Hematopoietic multipotent progenitor cell treated with erythropoietin and hydrocortisone succinate and interleukin-3 and kit ligand, for 17 days (in vitro differentiated cells): ENCODE data around the gene ASB13.

ENCODE experiments used
- DNase-seq: peaks from one replicate; pipeline ENCODE4 v3.0.0-alpha.2; 2015; ENCODE audit warnings: low spot score

Gene ASB13

DNA sequence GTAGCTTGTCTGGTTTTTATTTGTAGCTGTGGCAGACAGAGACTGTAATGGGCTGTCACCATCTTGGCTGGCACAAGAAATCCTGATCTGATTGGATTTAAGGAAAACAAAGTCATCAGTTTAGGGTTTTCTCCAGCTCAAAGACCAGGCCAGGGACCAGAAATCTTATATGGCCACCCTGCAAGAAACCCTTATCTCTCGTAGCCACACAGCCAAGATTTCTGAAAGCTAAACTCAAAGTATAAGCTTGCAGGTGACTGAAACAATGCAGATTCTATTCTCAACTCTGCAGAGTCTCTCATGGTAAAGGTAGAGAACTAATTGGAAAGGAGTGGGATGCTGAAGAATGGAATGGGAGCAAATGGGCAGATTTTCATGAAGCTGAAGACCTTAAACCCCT is 3.2 kb upstream of the ASB13 start:
- DNase-seq: no peak

DNA sequence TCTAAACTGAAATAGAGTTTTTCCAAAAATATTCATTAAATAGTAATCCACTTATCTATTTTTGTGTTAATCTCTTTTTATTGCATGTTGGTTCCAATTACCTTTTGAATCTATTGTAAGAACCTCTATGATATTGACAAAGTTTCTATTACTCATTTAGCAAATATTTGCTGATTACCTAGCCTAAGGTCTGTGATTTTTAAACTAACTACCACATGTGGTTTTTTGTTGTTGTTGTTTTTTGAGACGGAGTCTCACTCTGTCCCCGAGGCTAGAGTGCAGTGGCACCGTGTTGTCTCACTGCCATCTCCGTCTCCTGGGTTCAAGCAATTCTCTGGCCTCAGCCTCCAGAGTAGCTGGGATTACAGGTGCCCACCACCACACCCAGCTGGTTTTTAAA is 2.0 kb upstream of the ASB13 start:
- DNase-seq: no peak

DNA sequence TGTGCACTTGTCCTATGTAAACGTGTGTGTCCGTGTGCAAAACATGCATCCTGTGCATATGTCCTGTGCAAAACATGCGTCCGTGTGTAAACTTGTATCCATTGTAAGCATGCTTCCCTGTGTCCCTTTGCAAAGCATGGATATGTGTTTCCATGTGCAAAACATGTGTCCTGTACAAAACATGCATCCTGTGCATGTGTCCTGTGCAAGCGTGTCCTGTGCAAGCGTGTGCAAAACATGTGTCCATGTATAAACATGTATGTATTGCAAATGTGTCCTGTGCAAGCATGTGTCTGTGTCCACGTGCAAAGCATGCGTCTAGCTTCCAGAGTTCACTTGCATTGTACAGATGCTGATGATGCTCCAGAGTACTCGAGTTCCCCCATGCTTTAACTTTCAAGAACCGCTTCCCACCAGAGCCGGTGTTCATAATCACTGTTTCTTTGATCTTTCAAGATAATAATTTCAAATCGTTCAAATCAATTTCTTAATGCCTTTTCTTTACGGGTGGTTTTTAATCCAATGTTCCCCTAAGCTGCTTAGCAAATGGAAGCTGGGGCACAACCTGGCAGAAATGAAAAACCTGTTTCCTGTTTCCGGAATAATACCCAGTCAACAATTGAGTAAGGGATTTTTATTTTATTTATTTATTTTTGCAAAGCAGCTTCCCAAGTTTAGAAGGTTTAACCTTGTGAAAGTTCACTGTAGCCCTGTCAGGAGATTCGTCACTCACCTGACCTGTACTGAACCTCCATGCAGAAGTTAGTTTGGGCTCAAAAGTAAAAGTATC is 641 bp upstream of the ASB13 start:
- DNase-seq: no peak

DNA sequence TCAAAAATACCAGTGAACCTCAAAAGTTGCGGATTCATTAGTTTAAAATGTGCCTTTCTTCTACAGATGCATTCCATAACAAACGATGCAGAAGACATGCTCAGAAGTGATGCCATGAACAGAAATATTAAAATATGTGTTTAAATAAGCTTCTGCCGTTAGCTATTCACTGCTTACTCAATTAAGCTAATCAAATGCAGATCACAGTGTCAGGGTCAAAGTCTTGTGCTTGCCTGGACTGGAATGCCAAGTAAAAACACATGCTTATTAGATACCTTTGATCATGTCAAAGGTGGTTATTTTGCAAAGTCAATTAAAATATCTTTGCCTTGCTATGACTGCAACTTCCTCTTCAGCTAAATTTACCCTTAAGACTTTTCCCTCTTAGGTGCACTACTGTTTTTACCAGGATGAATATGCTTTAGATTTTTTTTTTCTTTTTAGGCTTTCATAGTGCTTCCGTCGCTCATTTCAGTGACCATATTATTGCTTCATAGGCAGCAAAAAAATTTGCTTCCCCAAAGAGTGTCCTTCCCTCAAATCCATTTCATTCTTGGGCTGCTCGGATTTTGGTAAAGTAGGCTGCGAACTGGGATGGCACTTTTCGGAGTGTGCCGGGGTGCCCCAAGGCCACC is 905 bp downstream of the ASB13 start:
- no peak for DNase-seq

DNA sequence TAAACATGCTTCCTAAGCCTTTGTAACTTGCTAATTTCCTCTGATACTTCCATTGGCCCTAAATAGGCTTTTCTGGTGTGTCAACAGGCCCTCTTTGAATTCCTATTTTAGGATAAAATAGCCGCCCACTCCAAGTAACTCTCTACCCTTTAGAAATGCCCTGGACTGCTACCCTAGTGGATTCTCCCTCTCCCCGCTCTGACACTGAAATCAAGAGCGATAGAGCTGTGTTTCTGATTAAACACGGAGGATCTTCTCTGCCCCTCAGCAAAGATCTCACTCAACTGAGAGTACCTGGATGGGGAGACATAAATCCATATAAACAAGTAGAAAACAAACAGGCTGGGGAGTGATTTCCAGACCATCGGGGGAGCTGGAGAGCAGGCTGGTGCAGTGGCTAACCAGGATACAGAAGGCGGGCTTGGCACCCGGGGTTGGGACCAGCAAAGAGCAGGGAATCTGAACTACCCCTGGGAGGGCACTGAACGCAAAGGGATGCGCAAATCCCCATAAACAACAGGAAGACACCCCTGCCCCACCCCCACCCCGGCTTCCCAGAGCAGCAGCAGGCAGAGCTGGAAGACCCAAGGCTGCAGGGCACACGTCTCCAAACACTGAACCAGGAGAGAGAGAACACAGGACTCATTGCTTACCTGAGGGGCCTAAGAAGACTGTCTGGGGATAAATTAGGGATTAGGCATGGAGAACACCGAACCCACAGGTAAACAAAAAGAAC is 2.5 kb downstream of the ASB13 start:
- no peak for DNase-seq

DNA sequence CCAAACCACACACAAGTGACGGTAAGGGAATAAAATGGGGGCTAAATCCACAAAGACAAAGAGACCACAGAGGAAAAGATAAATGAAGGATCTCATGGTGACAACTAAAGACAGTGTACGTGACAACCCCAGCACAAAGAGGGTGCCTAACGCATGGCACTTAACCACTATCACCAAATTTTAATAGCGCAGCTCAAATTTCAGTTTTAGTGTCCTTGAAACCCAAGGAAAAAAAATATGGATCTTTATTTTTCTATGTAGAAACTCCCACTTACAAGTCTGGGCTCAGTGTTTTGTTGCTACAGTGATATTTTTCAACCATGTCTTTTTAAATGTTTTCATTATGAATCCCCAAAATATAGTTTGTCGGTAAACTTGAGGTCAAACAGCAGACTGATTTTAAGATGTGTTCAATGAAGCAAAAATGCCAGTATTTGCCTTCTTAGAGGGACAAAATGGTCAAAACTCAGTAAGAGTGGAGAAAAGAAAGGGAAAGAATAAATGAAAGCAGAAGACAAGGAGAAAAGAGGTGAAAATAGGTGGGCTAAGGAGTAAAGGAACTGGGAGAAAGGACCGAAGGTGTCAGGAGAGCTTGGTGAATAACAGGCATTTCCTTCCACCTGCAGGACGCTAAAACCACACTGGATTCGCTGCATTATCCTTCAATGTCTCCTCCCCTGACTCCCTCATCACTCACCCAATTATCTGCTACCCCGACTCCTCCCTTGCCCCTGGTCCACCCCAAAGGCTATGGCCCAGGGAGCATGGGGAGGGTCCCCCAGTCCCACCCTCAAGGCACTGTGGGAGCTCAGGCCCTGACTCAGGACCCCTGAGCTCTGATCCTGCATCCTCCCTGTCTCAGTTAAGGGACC is 3.5 kb downstream of the ASB13 start:
- no peak for DNase-seq

DNA sequence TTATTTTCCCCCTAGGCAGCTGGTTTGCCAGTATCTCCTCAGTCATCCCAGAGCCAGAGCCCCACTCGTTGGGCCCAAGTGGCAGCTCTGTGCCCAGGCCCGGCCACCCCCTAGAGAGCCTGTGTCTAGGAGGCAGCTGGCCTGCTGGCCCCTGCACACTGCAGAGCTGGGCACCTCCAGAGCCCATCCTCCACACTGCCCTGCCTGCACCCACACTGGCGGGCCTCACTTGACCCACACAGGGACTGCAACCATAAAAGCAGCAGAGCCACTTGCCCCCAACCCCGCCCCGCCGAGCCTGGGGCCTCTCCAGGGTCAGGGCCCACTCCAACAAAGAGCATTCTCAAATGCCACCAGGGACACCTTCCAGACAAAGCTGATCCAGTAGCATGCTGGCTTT is 5.4 kb downstream of the ASB13 start:
- no peak for DNase-seq

DNA sequence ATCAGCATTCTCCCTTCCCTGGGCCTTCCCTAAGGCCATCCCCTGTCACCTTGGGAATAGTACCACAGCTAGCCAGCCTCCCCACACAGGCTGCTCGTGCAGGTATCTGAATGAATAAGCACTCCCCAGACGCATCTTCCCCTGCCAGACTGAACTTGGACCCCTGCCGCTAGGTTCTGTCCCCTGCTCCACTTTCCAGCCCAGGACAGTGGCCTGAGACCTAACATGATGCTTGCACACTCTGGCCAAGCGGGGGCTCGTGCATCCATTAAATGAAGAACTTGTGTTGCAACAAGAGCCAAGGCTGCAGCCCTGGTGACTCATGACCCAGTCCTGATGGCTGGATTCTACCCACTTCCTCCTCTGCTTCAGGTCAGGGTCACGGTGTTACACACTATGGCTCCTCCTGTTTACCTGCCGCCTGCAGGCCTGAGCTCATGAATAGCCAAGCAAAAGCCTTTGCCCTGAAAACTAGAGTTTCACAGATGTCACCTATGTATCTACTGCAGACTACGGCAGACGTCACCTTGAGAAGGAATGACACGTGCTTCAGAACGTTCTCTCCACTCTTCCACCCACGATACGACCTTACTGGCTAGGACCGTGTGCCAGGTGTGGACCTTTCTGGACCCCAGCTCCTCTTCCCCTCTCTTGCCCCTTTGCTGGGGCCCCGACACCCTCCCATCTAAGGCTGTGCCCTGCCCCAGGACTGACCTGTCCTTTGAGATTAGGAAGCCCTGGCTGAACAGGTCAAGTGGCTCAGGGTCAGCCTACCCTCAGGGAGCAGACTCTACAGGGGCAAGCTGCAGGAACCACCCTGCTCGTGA is 6.5 kb downstream of the ASB13 start:
- DNase-seq: no peak

DNA sequence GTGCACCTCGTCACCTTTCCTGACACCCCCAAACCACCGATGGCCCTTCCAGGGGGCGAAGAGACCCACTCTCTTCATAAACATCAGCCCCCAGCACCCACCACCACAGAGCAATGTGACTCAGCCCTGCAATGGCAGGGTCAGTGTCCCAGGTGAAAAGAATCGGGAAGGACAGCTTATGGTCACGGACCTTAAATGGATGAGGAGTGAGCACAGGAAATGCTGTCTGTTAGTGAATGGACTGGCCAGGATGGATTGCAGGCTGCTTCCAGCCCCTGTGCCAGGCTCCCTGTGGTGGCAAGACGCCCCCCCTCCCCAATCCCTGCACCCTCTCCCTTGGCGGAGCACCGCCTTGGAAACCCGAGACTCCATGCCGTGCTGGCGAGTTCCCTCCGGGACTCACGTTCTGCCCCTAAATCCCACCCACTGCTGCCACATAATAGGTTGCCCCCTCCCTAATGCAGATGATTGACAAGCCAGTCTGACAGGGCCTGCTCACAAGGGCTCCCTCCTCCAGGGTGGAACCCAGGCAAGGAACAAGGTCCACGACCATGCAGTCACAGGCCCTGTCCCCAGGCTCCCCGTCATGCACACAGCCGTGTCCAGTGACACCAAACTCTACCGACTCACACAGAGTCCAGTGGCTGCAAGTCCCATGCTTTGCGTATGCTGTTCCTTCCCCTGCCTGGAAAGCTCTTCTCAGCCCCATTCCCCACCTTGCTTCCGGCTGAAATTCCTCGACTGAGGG is 7.3 kb downstream of the ASB13 start:
- no peak for DNase-seq

DNA sequence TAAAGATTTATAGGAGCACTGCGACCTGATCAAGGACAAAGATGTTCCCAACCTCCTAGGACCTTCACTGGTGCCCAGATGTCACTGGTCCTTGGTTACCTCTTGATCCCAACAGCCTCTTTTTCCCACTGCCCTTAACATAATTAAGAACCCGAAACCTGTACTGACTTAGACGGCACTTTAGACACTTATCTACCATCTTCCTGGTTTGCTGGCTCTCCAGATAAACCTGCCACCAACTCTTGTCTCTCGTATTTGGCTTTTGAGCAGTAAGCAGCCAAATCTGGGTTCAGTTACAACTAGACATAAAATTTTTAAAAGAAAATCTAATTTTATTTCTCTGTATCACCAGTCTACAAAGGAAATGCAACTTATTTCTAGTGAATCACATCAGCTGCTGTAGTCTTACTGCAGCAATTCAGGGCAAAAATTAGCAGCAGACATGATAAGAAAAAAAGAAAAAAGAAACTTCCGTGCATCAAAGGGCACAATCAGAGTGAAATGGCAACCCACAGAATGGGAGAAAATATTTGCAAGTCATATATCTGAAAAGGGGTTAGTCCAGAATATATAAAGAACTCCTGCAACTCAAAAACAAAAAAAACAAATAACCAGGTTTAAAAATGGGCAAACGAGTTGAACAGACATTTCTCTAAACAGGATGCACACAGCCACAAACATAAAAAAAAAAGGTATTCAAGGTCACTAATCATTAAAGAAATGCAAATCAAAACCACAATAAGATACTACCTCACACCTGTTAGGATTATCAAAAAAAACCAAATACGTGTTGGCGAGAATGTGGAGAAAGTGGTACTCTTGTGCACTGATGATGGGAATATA is 9.4 kb downstream of the ASB13 start:
- no peak for DNase-seq

DNA sequence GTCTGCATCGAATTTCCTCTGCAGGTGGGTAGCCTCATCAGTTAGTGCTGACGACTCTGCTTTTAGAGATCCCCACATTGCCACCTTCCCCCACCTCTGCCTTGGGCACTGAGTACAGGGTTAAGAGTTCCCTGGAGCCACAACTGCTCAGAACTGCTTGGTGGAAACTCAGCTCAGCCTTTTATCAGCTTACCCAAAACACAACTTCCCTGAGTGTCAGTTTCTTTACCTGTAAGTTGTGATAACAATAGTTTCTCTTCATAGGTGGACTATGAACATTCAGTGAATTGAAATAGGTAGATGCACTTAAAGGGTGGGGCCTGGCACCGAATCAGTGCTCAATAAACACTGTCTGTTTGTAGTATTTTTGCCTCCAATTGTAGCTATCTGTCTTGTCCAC is 11.3 kb downstream of the ASB13 start:
- DNase-seq: no peak

DNA sequence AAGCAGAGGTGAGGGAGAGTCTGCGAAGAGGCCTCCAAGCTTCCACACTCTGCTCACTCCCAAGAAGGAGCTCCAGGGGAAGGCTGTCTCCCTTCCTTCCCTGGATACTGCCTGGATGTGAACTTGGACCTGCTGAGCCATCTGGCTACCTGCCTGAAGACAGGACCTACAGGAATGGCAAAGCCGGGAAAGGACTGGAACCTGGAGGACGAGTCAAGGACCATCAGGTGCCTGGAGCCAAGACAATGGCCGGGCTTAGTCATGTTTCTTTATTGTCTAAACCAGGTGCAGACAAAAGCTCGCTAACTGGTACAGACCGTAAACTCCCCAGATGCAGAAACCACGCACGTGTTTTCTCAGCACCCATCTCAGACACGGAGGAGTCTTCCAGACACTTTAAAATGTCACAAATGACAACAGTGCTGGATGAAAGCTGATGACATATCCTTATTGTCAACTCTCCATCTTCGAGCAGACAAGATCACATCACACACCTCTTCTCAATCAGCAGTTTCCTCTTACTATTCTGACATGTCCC is 12.1 kb downstream of the ASB13 start:
- DNase-seq: no peak

DNA sequence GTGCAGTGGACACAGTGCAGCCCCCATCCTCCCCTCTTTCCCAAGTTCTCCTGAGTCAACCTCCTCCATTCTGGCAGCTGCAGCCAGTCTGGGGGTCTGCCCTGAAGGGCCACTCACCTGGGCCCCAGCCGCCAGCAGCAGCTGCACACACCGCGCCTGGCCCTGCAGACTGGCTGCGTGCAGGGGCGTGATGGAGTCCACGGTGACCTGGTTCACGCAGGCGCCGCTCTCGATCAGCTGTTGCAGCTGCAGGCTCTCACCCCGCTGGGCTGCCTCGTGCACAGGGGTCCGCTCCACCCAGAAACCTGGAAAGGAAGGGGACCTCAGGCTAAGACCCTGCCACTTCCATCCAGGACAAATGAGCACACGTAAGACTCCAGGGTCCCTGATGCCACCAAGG is 13.6 kb downstream of the ASB13 start:
- DNase-seq: no peak

DNA sequence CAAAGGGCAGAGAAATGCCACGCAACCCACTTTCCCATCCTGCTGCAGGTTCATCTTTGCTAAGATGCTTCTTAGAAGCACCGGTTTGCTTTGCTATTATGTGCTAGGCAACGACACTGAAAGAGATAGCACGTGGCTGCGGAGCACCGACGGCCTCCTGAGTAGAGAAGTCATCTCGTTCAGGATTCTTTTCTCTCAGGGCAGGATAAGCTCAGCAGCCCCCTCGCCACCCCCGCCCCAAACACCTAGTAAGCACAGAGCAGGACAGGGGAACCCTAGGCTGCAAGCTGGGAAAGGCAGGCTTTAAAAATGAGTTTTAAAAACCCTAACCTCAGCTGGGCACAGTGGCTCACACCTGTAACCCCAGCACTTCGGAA is 15.0 kb downstream of the ASB13 start:
- DNase-seq: no peak

DNA sequence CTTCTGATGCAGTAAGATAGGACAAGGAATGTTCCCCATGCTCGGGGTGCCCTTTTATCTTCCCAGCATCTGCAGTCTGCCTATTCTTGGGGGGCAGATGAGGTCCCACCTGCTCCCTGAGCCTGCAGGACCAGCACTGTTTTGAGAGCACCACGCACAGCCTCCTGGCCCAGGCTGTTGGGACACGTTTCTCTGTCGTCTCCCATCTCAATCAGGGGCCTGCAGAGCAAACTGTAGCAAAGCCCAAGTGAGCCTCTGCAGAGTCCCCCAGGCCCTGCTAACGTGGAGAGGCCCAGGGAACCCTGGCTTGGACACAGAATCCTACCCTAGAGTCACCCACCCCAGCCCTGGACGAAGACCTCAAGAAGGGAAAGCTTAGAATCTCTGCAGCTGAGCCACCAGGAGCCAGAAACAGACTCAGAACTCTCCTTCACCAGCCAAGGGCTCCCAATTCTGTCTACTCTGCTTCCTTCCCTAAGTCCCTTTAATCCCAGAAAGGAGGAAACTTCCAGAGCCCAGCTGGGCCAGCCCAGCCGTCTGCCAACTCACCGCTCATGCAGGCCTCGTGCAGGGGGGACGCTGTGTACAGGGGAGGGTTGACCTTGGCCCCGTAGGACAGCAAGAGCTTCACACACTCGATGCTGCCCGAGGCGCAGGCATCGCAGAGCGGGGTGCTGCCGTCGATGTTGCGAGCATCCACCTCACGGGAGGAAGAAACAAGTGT is 15.6 kb downstream of the ASB13 start:
- no peak for DNase-seq

DNA sequence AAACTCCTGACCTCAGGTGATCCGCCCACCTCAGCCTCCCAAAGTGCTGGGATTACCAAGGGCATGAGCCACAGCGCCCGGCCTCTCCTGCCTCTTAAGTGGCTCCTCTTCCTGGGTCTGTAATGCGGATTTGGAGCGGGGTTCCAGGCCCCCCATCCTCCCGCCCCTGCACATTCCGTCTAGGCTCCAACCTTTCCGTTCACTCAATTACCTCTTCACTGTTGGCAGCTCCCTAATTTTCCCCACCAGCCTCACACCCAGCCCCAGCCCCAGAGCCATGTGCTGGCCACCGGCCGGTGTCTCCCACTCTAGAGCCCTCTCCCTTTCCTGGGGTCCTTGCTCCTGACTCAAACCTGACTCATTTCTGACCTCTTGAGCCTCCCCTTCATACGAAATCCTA is 16.6 kb downstream of the ASB13 start:
- DNase-seq: no peak

DNA sequence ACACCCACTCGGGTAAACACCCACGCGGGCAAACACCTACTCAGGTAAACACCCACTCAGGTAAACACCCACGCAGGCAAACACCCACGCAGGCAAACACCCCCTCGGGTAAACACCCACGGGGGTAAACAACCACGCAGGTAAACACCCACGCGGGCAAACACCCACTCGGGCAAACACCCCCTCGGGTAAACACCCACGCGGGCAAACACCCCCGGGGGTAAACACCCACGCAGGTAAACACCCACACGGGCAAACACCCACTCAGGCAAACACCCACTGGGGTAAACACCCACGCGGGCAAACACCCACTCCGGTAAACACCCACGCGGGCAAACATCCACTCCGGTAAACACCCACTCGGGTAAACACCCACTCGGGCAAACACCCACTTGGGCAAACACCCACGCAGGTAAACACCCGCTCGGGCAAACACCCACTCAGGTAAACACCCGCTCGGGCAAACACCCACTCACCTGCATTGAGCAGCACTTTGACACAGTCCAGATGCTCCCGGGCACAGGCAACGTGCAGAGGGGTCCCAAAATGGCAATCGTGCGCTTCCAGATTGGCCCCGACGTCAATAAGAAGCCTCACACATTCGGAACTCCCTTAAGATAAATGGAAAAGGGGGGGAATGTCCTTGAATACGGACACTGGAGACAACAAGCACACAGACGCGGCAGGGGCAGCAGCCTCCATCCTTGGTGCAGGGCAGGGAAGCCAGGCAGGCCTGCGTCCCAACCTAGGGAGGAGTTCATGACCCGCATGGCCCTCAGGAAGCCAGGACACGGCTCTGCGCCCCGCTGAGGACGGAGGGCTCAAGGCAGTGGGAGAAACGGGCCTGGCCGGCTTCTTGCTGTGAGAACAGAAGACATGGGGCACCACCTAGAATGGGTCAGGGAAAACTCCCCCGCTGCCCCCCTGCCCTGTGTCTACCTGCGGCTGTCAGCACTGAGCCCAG is 17.6 kb downstream of the ASB13 start:
- peak; percentile 11 for DNase-seq
